GM23338 (cell line): ENCODE results near the gene DLK1. TPM values are rescaled to one million over a fixed set of nuclear protein-coding genes. Genes with fewer than 3 reads are reported as not detected.

Experiments
- ZNF462 ChIP-seq: fragments of 250-450 bp; sonication (Bioruptor Pico); IDR thresholded peaks from 2 replicates; pipeline ENCODE4 v1.5.0; 2020; ENCODE audit warnings: mild to moderate bottlenecking, moderate library complexity
- polyA plus RNA-seq: library from polyadenylated mRNA; unstranded; fragments of >200 nt; fragmentation: Nextera tagmentation; extraction: Ambion mirVana; gene quantifications from 2 replicates; pipeline ENCODE4 v1.2.1, GENCODE V29; 2016
- total RNA-seq: library from RNA; depleted of rRNA; stranded (reverse); fragments of >200 nt; shearing (Covaris generic); gene quantifications from 2 replicates; pipeline ENCODE4 v1.2.3, GENCODE V29; 2014; rRNA removed

The DLK1 gene
- total and polyA plus RNA-seq, 2 experiments from 2014 or later = 1.1 to 1.2 TPM

GRCh38 chr14:100787659-100788058 is 61.0 kb downstream of the DLK1 start (continued):
- no peak for TF ChIP-seq ZNF462

Other genes with a start within 250 kb of the DLK1 start
- 2.4 and 6.6 TPM in 2 replicates for gene BEGAIN, start 139.5 kb upstream of the DLK1 start, total RNA-seq
- 0.60 and 0.94 TPM in 2 replicates for gene BEGAIN, start 139.5 kb upstream of the DLK1 start, polyA plus RNA-seq
- not detected in 2 replicates for gene MEG3, start 99.2 kb downstream of the DLK1 start, total RNA-seq
- not detected in 2 replicates for gene MEG3, start 99.2 kb downstream of the DLK1 start, polyA plus RNA-seq
- not detected in 2 replicates for gene RTL1, start 176.8 kb downstream of the DLK1 start, total RNA-seq
- gene RTL1, start 176.8 kb downstream of the DLK1 start, polyA plus RNA-seq = not detected in 2 replicates